Measurements from ENCODE around the gene FBL. TPM values are rescaled to one million over a fixed set of nuclear protein-coding genes. Genes with fewer than 3 reads are reported as not detected.

The FBL gene
- polyA plus RNA-seq, 6 donors from 2014 or later: 169 to 203 (median 179) TPM

GRCh38 chr19:39832341-39833083 lies 13.7 kb downstream of the FBL start:
- Mint-ChIP-seq H3K4me1 (peaks cover 34 to 47% (median 40%) of the 10 kb centered on the region in 3 donors), H3K36me3 (peaks cover 17 to 29% of the 10 kb centered on the region in 2 donors), H3K27me3 (no peaks in the 10 kb centered on the region), H3K27ac (peak overlapping the region; percentile 80 to 94 (median 88)), H3K4me3 (peak overlapping the region; percentile 69 to 91 (median 86)), H3K9me3 (peaks cover 0 to 2% (median 0%) of the 10 kb centered on the region in 7 donors)
- DNase-seq (no peak), ATAC-seq (ENCODE audit: low read depth in 2 of 2) (no peak)

DNA sequence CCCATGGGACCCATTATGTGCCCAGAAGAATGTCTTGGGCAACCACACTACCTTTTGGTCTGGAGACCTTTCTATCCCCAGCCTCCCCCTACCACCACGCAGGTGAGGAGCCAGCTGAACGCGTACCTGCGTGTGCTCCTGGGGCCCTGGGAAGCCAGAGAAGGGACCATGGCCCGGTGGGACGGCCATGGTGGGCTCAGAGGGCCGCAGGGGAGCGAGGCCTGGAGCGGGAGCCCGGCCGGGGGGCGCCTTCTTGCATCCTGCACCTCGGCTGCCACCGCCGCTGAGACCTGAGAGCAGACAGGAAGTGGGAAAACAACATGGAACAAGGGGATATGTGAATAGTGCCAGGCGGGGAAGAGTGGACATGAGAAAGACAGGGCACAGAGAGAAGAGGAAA lies 14.5 kb downstream of the FBL start:
- Mint-ChIP-seq H3K4me1 (peaks cover 34 to 47% (median 40%) of the 10 kb centered on the region in 3 donors), H3K27ac (peak overlapping the region in 3 of 6 donors; percentile 67 to 94 (median 88)), H3K36me3 (peaks cover 13 to 21% of the 10 kb centered on the region in 2 donors), H3K4me3 (peak overlapping the region in 7 of 8 donors; percentile 71 to 91 (median 87)), H3K9me3 (peaks cover 0 to 2% (median 0%) of the 10 kb centered on the region in 7 donors), H3K27me3 (no peaks in the 10 kb centered on the region)
- ATAC-seq (ENCODE audit: low read depth in 2 of 2): no peak
- no peak for DNase-seq

DNA sequence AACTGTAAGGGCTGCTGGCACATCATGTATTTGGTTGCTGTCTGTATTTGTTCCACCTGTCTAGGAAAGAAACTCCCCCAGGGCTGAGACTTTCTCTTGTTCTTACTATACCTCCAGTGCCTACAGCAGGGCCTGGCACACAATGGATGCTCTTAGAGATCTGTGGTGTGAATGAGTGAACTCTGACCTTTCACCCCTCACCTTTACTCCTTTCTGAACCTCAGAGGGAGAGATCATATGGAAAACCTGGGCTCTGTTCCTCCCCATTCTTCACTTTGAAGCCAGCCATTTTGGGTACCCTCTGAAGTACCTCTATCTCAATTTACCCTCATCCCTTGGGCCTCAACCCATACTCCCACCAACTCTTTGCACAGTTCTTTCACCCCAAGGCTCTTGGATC lies 15.3 kb downstream of the FBL start:
- Mint-ChIP-seq H3K4me1 (peaks cover 34 to 47% (median 43%) of the 10 kb centered on the region in 3 donors), H3K4me3 (peak overlapping the region in 2 of 8 donors; percentile 10 to 75), H3K27ac (peak overlapping the region in 5 of 6 donors; percentile 49 to 94 (median 56)), H3K36me3 (peaks cover 12 to 17% of the 10 kb centered on the region in 2 donors), H3K27me3 (no peaks in the 10 kb centered on the region), H3K9me3 (peaks cover 0 to 2% (median 0%) of the 10 kb centered on the region in 7 donors)
- no peak for ATAC-seq (ENCODE audit: low read depth in 2 of 2)
- DNase-seq: no peak

DNA sequence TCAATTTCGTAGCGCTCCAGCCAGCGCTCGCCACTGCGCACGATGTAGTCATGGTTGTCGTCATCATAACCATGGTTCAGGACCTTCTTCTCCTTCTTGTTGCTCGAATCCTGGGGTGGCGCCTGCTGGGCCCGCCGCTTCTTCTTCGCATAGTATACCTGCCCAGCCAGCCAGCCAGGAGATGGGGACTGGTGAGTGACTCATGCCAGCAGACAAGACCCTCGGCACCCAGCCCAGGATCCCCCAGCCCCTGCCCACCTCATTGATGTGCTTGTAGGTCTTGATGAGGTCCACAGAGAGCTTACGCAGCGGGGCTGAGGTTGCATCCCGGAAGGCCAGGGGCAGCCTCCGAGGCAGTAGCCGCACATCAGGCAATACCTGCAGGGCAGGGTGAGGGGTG lies 15.8 kb downstream of the FBL start:
- DNase-seq (no peak), ATAC-seq (ENCODE audit: low read depth in 2 of 2) (no peak)
- Mint-ChIP-seq H3K27ac (peak overlapping the region in 2 of 6 donors; percentile 49 to 51), H3K27me3 (no peaks in the 10 kb centered on the region), H3K36me3 (peaks cover 12 to 17% of the 10 kb centered on the region in 2 donors), H3K9me3 (peaks cover 0 to 2% (median 0%) of the 10 kb centered on the region in 7 donors), H3K4me1 (peaks cover 34 to 47% (median 43%) of the 10 kb centered on the region in 3 donors), H3K4me3 (peak overlapping the region in 2 of 8 donors; percentile 12 to 75)

GRCh38 chr19:39829702-39830275 lies 16.4 kb downstream of the FBL start:
- Mint-ChIP-seq H3K27me3 (no peaks in the 10 kb centered on the region), H3K4me3 (peak overlapping the region in 1 of 8 donors; percentile 53), H3K4me1 (peaks cover 34 to 47% (median 43%) of the 10 kb centered on the region in 3 donors), H3K9me3 (peaks cover 0 to 2% (median 0%) of the 10 kb centered on the region in 7 donors), H3K27ac (peak overlapping the region in 2 of 6 donors; percentile 51 to 57), H3K36me3 (peaks cover 12 to 17% of the 10 kb centered on the region in 2 donors)
- DNase-seq: no peak
- no peak for ATAC-seq (ENCODE audit: low read depth in 2 of 2)

DNA sequence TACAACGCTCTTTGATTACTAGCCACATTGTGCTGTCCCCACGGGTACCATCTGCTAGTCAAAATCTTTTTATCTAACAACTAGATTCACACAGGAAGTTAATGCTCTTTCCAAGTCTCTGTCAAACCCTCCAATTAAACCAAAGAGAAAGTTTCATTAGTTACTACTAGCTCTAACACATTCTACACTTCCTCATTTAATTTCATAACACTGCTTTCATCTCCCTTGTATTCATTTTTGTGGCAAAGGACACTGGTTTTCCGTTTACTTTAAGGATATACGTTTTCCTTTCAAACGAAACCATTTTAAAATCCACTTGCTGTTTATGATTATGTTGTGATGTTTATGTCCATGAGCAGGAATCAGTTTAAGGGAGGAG lies 17.5 kb downstream of the FBL start:
- Mint-ChIP-seq H3K27ac (peak overlapping the region in 5 of 6 donors; percentile 13 to 84 (median 68)), H3K4me1 (peaks cover 29 to 39% (median 34%) of the 10 kb centered on the region in 3 donors), H3K9me3 (no peaks in the 10 kb centered on the region), H3K4me3 (peak overlapping the region in 3 of 8 donors; percentile 10 to 69 (median 59)), H3K36me3 (peaks cover 8 to 9% of the 10 kb centered on the region in 2 donors), H3K27me3 (no peaks in the 10 kb centered on the region)
- DNase-seq (no peak), ATAC-seq (ENCODE audit: low read depth in 2 of 2) (no peak)

DNA sequence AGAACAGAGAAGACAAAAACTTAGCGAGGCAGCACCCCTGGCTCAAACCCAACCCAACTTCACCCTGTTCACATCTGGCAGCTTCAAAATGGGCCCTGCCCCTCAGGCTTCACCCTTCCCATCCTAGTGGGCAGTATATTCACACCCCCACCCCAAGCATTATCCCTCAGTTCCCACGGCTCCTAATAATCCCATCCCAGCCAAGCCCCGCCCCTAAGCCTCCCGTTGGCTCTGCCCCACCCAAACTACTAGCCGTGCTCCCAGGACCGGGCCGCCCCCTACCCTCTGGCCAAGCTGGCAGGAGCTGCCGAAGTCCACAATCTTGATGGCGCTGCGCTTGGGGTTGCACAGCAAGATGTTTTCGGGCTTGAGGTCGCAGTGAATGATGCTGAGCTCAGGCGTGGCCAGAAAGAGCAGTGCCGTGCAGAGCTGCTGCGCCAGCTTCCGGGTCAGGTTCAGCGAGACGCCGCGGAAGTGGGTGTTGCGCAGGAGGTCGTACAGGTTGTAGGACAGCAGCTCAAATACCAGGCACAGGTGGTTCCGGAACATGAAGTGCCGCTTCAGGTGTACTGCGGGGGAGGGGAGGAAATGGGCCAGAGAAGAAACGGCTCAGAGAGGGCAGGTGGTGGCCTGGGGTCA lies 18.0 kb downstream of the FBL start:
- Mint-ChIP-seq H3K27me3 (no peaks in the 10 kb centered on the region), H3K36me3 (peaks cover 8 to 9% of the 10 kb centered on the region in 2 donors)
- ATAC-seq (ENCODE audit: low read depth in 2 of 2): no peak

GRCh38 chr19:39827216-39827615 lies 19.0 kb downstream of the FBL start:
- Mint-ChIP-seq H3K4me1 (peaks cover 20 to 30% (median 26%) of the 10 kb centered on the region in 3 donors), H3K27ac (no peak overlapping the region), H3K4me3 (peak overlapping the region in 1 of 8 donors; percentile 20), H3K36me3 (peaks cover 8 to 9% of the 10 kb centered on the region in 2 donors), H3K9me3 (no peaks in the 10 kb centered on the region), H3K27me3 (no peaks in the 10 kb centered on the region)
- ATAC-seq (ENCODE audit: low read depth in 2 of 2) (no peak), DNase-seq (no peak)

More for the DNA sequence above, 18.0 kb downstream of the FBL start:
- Mint-ChIP-seq H3K4me3 (peak overlapping the region in 4 of 8 donors; percentile 32 to 69 (median 55)), H3K4me1 (peaks cover 29 to 39% (median 34%) of the 10 kb centered on the region in 3 donors), H3K27ac (peak overlapping the region in 5 of 6 donors; percentile 13 to 84 (median 68)), H3K9me3 (no peaks in the 10 kb centered on the region)
- no peak for DNase-seq

- Mint-ChIP-seq H3K36me3 (peaks cover 8 to 9% of the 10 kb centered on the region in 2 donors), H3K27me3 (no peaks in the 10 kb centered on the region), H3K9me3 (no peaks in the 10 kb centered on the region), H3K4me1 (peaks cover 14 to 23% (median 22%) of the 10 kb centered on the region in 3 donors), H3K27ac (peak overlapping the region in 2 of 6 donors; percentile 41 to 49), H3K4me3 (peak overlapping the region in 1 of 8 donors; percentile 9)
- no peak for ATAC-seq (ENCODE audit: low read depth in 2 of 2)
- no peak for DNase-seq
These were observed 19.8 kb downstream of the FBL start for GRCh38 chr19:39826311-39826945.

- DNase-seq: no peak
- Mint-ChIP-seq H3K9me3 (no peaks in the 10 kb centered on the region), H3K36me3 (peaks cover 8 to 9% of the 10 kb centered on the region in 2 donors), H3K27ac (peak overlapping the region in 1 of 6 donors; percentile 47), H3K27me3 (no peaks in the 10 kb centered on the region), H3K4me3 (peak overlapping the region in 1 of 8 donors; percentile 63), H3K4me1 (peaks cover 7 to 17% (median 15%) of the 10 kb centered on the region in 3 donors)
- no peak for ATAC-seq (ENCODE audit: low read depth in 2 of 2)
These were observed 20.6 kb downstream of the FBL start for GRCh38 chr19:39825531-39826076.

DNA sequence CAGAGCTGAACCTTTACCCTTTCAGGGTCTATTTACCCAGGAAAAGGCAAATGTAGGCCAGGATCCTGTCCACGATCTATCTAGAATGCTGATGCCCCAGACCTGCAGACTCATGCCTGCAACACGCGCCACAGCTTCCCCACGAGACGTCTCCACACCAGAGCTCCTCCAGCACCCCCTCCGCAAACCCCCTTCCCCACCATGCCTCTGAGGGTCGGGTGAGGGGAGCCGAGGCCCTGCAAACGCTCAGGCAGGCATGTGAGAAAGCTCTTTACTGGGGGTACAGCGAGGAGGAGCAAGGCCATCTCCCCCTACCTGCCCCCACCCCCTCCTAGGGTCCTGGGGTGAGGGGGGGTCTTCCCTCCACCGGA lies 21.1 kb downstream of the FBL start:
- ATAC-seq (ENCODE audit: low read depth in 2 of 2): no peak

GRCh38 chr19:39824143-39825092 lies 21.8 kb downstream of the FBL start:
- Mint-ChIP-seq H3K9me3 (no peaks in the 10 kb centered on the region), H3K27me3 (no peaks in the 10 kb centered on the region), H3K36me3 (peaks cover 8 to 9% of the 10 kb centered on the region in 2 donors), H3K4me1 (peaks cover 11 to 26% (median 16%) of the 10 kb centered on the region in 3 donors), H3K27ac (no peak overlapping the region), H3K4me3 (no peak overlapping the region)
- ATAC-seq (ENCODE audit: low read depth in 2 of 2) (peak; percentile 97 to 98), DNase-seq (peak; percentile 84)

More for the DNA sequence above, 21.1 kb downstream of the FBL start:
- peaks cover 7 to 20% (median 12%) of the 10 kb centered on the region in 3 donors for H3K4me1 Mint-ChIP-seq
- no peak for DNase-seq
- no peaks in the 10 kb centered on the region for H3K9me3 Mint-ChIP-seq
- H3K27ac Mint-ChIP-seq: peak overlapping the region in 2 of 6 donors; percentile 47
- H3K36me3 Mint-ChIP-seq: peaks cover 8 to 9% of the 10 kb centered on the region in 2 donors
- peak overlapping the region in 1 of 8 donors; percentile 9 for H3K4me3 Mint-ChIP-seq
- H3K27me3 Mint-ChIP-seq: no peaks in the 10 kb centered on the region
